Fibroblast of lung (primary cell): ENCODE results near the gene PRR36. TPM values are rescaled to one million over a fixed set of nuclear protein-coding genes. Genes with fewer than 3 reads are reported as not detected.
"Not testable (repeated sequence)": the region's sequence is repeated elsewhere in the genome, so short reads cannot be mapped to it uniquely, and the experiment has no call there.

Source experiments
- DNase-seq, 2 donors: peaks; one replicate each; pipeline versions ENCODE4 v3.0.0 to v3.0.0-alpha.2; 2010; ENCODE audit warnings: low read depth in 2 of 2
- H2AFZ ChIP-seq: 2 replicates; pipeline ENCODE4 v1.5.1; 2012; ENCODE audit warnings: low read length, control low read depth, inconsistent platforms
- H3K27ac ChIP-seq: 2 replicates; pipeline ENCODE4 v1.5.1; 2011; ENCODE audit warnings: low read length, control low read depth; ENCODE audit not compliant: insufficient read depth
- H3K27me3 ChIP-seq: 2 replicates; pipeline ENCODE4 v1.5.1; 2011; ENCODE audit warnings: mild to moderate bottlenecking, low read length; ENCODE audit not compliant: control insufficient read depth, insufficient read depth
- H3K36me3 ChIP-seq: 2 replicates; pipeline ENCODE4 v1.5.1; 2011; ENCODE audit warnings: low read length; ENCODE audit not compliant: control insufficient read depth, insufficient read depth
- H3K4me1 ChIP-seq: 2 replicates; pipeline ENCODE4 v1.5.1; 2011; ENCODE audit warnings: low read length; ENCODE audit not compliant: control insufficient read depth, insufficient read depth; ENCODE audit errors: extremely low read depth
- H3K4me2 ChIP-seq: 2 replicates; pipeline ENCODE4 v1.5.1; 2011; ENCODE audit warnings: low read length, control low read depth; ENCODE audit not compliant: insufficient read depth; ENCODE audit errors: extremely low read depth
- H3K4me3 ChIP-seq, 4 experiments: fragments of 200-600 bp in 1 of 4; sonication (generic) in 1 of 4; replicated peaks in 1 of 4; 2 replicates each; pipeline ENCODE4 v1.5.1; 2011 to 2016; ENCODE audit warnings: low read length in 4 of 4, low read depth in 3 of 4, mild to moderate bottlenecking in 3 of 4, control low read depth in 2 of 4, inconsistent platforms in 1 of 4, mixed read lengths in 1 of 4; ENCODE audit not compliant: insufficient read depth in 1 of 4; ENCODE audit errors: control extremely low read depth in 1 of 4
- H3K79me2 ChIP-seq: 2 replicates; pipeline ENCODE4 v1.5.1; 2012; ENCODE audit warnings: mild to moderate bottlenecking, low read length, inconsistent platforms; ENCODE audit not compliant: control insufficient read depth, insufficient read depth
- H3K9ac ChIP-seq: 2 replicates; pipeline ENCODE4 v1.5.1; 2011; ENCODE audit warnings: mild to moderate bottlenecking, low read length, control low read depth; ENCODE audit not compliant: insufficient read depth
- H3K9me3 ChIP-seq: 2 replicates; pipeline ENCODE4 v1.5.1; 2012; ENCODE audit warnings: low read depth, low read length; ENCODE audit not compliant: control insufficient read depth, insufficient read depth
- H4K20me1 ChIP-seq: 2 replicates; pipeline ENCODE4 v1.5.1; 2011; ENCODE audit warnings: low read length; ENCODE audit not compliant: control insufficient read depth, insufficient read depth; ENCODE audit errors: extremely low read depth
- CTCF ChIP-seq, 2 donors: IDR thresholded peaks in 1 of 2; conservative IDR thresholded peaks in 1 of 2; 1 replicate in 1 of 2; 2 replicates in 1 of 2; pipeline ENCODE4 v1.5.1; 2011 to 2012; ENCODE audit warnings: low read length in 2 of 2, control low read depth in 1 of 2, inconsistent platforms in 1 of 2, low read depth in 1 of 2, mild to moderate bottlenecking in 1 of 2
- EZH2 ChIP-seq: IDR thresholded peaks from 2 replicates; pipeline ENCODE4 v1.5.1; 2012; ENCODE audit warnings: low read length, control low read depth, mild to moderate bottlenecking; ENCODE audit errors: missing control alignments
- polyA plus RNA-seq, 2 donors: library from polyadenylated mRNA; depleted of rRNA in 1 of 2; stranded (reverse) in 1 of 2; unstranded in 1 of 2; fragments of >200 nt; gene quantifications; 2 replicates each; pipeline ENCODE4 v1.2.1, GENCODE V29; 2011 to 2012; ENCODE audit warnings: missing spikeins in 1 of 2
- total RNA-seq: library from RNA; depleted of rRNA; stranded (reverse); fragments of >200 nt; gene quantifications from 2 replicates; pipeline ENCODE4 v1.2.1, GENCODE V29; 2014

The PRR36 gene
- total and polyA plus RNA-seq, 2 donors (not counting 1 experiment from before 2014, with no cell fraction given): under 0.01 TPM; not detected in 1

GRCh38 chr19:7860714-7861618, 13.2 kb downstream of the PRR36 start:
- Histone ChIP-seq H3K79me2 (no peaks in the 10 kb centered on the region), H3K27ac (no peak overlapping the region), H3K4me3 (no peak overlapping the region), H3K9ac (no peak overlapping the region), H4K20me1 (no peaks in the 10 kb centered on the region), H3K4me1 (no peaks in the 10 kb centered on the region), H3K27me3 (no peaks in the 10 kb centered on the region), H2AFZ (no peak overlapping the region), H3K9me3 (no peaks in the 10 kb centered on the region), H3K4me2 (no peak overlapping the region), H3K36me3 (no peaks in the 10 kb centered on the region)
- no peak for DNase-seq
- TF ChIP-seq CTCF (conservative IDR thresholded peaks at IDR 0.05 in 1 of 2, IDR thresholded peaks at IDR 0.05 in 1 of 2; ENCODE audit: low read depth in 1 of 2, low read length in 2 of 2) (no peak), EZH2 (no peak)

- Histone ChIP-seq H3K79me2 (no peaks in the 10 kb centered on the region), H3K4me1 (no peaks in the 10 kb centered on the region), H3K4me2 (no peak overlapping the region), H3K9me3 (no peaks in the 10 kb centered on the region), H3K4me3 (no peak overlapping the region), H3K9ac (no peak overlapping the region), H3K27ac (no peak overlapping the region), H3K36me3 (no peaks in the 10 kb centered on the region), H2AFZ (no peak overlapping the region), H4K20me1 (no peaks in the 10 kb centered on the region), H3K27me3 (no peaks in the 10 kb centered on the region)
- no peak for TF ChIP-seq CTCF (conservative IDR thresholded peaks at IDR 0.05 in 1 of 2, IDR thresholded peaks at IDR 0.05 in 1 of 2; ENCODE audit: low read depth in 1 of 2, low read length in 2 of 2)
- no peak for TF ChIP-seq EZH2
- no peak for DNase-seq
Observed at GRCh38 chr19:7859831-7860713, 14.1 kb downstream of the PRR36 start.

GRCh38 chr19:7859087-7859486, 15.1 kb downstream of the PRR36 start:
- H3K36me3 ChIP-seq, H3K4me2 ChIP-seq, DNase-seq, H3K4me1 ChIP-seq, H3K79me2 ChIP-seq, H4K20me1 ChIP-seq, H2AFZ ChIP-seq, H3K27me3 ChIP-seq, H3K27ac ChIP-seq, H3K9ac ChIP-seq, H3K9me3 ChIP-seq, H3K4me3 ChIP-seq: not testable (repeated sequence)
